GM12878 (cell line): Measurements from ENCODE around the gene AVP. TPM values are rescaled to one million over a fixed set of nuclear protein-coding genes. Genes with fewer than 3 reads are reported as not detected.
A peak's percentile ranks its signal among the peaks of the same experiment; 100 is the strongest.

Experiments used
- ATAC-seq: fragments of 200-7000 bp; cut with Tn5 transposase; 3 replicates; pipeline ENCODE4 v1.9.1; 2020; ENCODE audit warnings: mild to moderate bottlenecking, moderate library complexity
- BruUV-seq: library from RNA; stranded (reverse); fragments of 400-500 nt; replicated peaks from 2 replicates; lab custom pipeline; 2021; lab: Mats Ljungman, UMichigan
- CTCF ChIA-PET: fragments of 300-600 bp; sonication (Branson Sonifier 250); formaldehyde crosslinking; extraction: SDS; loops from one replicate; lab custom pipeline; 2021; ENCODE audit warnings: inconsistent platforms; lab: Yijun Ruan, JAX
- POLR2A ChIA-PET: fragments of 350-600 bp; formaldehyde crosslinking; extraction: SDS; loops from one replicate; lab custom pipeline; 2021; ENCODE audit warnings: inconsistent platforms; lab: Charles Lee
- RAD21 ChIA-PET: fragments of 300-600 bp; sonication (Branson Sonifier 250); formaldehyde crosslinking; loops from one replicate; lab custom pipeline; 2023; ENCODE audit warnings: antibody characterized with exemption; ENCODE audit not compliant: unreplicated experiment; lab: Charles Lee
- SMC1A ChIA-PET: fragments of 300-600 bp; sonication (Branson Sonifier 250); formaldehyde crosslinking; loops from one replicate; lab custom pipeline; 2023; ENCODE audit not compliant: unreplicated experiment, uncharacterized antibody; lab: Charles Lee
- DNase-seq: peaks from one replicate; pipeline ENCODE4 v3.0.0-alpha.2; 2011; ENCODE audit warnings: low read depth, low spot score
- FAIRE-seq: peaks from 3 replicates; lab custom pipeline; 2011; peaks lifted over from hg19 to GRCh38; lab: Jason Lieb, UNC
- H2AFZ ChIP-seq: 2 replicates; pipeline ENCODE4 v1.6.0; 2011; ENCODE audit warnings: low read depth, low read length, control low read depth; ENCODE audit not compliant: control insufficient read depth
- H3K27ac ChIP-seq: 2 replicates; pipeline ENCODE4 v1.5.1; 2011; ENCODE audit warnings: control low read depth; ENCODE audit not compliant: control insufficient read depth, insufficient read depth
- H3K27me3 ChIP-seq, 2 experiments: replicated peaks in 1 of 2; 2 replicates each; pipeline versions ENCODE4 v1.6.0 to v1.6.1; 2011; ENCODE audit warnings: low read length in 1 of 2; ENCODE audit not compliant: control insufficient read depth in 2 of 2, insufficient read depth in 2 of 2
- H3K36me3 ChIP-seq, 2 experiments: 2 replicates each; pipeline ENCODE4 v1.5.1; 2011; ENCODE audit warnings: low read length in 1 of 2; ENCODE audit not compliant: control insufficient read depth in 2 of 2, insufficient read depth in 2 of 2
- H3K4me1 ChIP-seq: 2 replicates; pipeline ENCODE4 v1.6.1; 2011; ENCODE audit warnings: mild to moderate bottlenecking, low read length, moderate library complexity, mixed read lengths; ENCODE audit not compliant: control insufficient read depth, insufficient read depth
- H3K4me2 ChIP-seq: 2 replicates; pipeline ENCODE4 v1.6.0; 2011; ENCODE audit warnings: control low read depth; ENCODE audit not compliant: control insufficient read depth, insufficient read depth
- H3K4me3 ChIP-seq: fragments of 200-600 bp; sonication (generic); 2 replicates; pipeline ENCODE4 v1.5.1; 2016
- H3K79me2 ChIP-seq: 2 replicates; pipeline ENCODE4 v1.6.0; 2011; ENCODE audit warnings: low read length; ENCODE audit not compliant: control insufficient read depth, insufficient read depth
- H3K9ac ChIP-seq: 2 replicates; pipeline ENCODE4 v1.8.0; 2011; ENCODE audit warnings: low read length, control low read depth, mixed read lengths; ENCODE audit not compliant: control insufficient read depth, insufficient read depth
- H3K9me3 ChIP-seq: replicated peaks from 3 replicates; pipeline ENCODE4 v1.5.1; 2011; ENCODE audit warnings: mild to moderate bottlenecking, low read length; ENCODE audit not compliant: control insufficient read depth, insufficient read depth
- H4K20me1 ChIP-seq: 2 replicates; pipeline ENCODE4 v1.6.0; 2011; ENCODE audit not compliant: control insufficient read depth, insufficient read depth
- BACH1 ChIP-seq: fragments of 450-650 bp; IDR thresholded peaks from 2 replicates; pipeline ENCODE4 v1.6.1; 2017; ENCODE audit warnings: mild to moderate bottlenecking, borderline replicate concordance
- BRCA1 ChIP-seq: IDR thresholded peaks from 2 replicates; pipeline ENCODE4 v1.6.1; 2011; ENCODE audit warnings: low read depth, low read length, improper control_type of control experiment
- CUX1 ChIP-seq: IDR thresholded peaks from 2 replicates; pipeline ENCODE4 v1.6.1; 2012; ENCODE audit warnings: improper control_type of control experiment, low read depth, low read length; ENCODE audit not compliant: insufficient replicate concordance
- DPF2 ChIP-seq: fragments of 450-650 bp; IDR thresholded peaks from 2 replicates; pipeline ENCODE4 v1.6.1; 2017; ENCODE audit warnings: mild to moderate bottlenecking
- GATAD2B ChIP-seq: fragments of 450-650 bp; conservative IDR thresholded peaks from 2 replicates; pipeline ENCODE4 v1.6.1; 2017; ENCODE audit warnings: low read depth, mild to moderate bottlenecking, moderate library complexity
- MXI1 ChIP-seq: fragments of 150-350 bp; IDR thresholded peaks from 2 replicates; pipeline ENCODE4 v1.6.1; 2011; ENCODE audit warnings: low read depth, mild to moderate bottlenecking, inconsistent platforms, low read length, improper control_type of control experiment
- MYB ChIP-seq: fragments of 150-350 bp; IDR thresholded peaks from 2 replicates; pipeline ENCODE4 v1.6.1; 2014; ENCODE audit warnings: mild to moderate bottlenecking, low read depth, low read length, borderline replicate concordance
- POU2F2 ChIP-seq: IDR thresholded peaks from 3 replicates; pipeline ENCODE4 v1.6.1; 2011; ENCODE audit warnings: low read depth, mild to moderate bottlenecking, low read length, borderline replicate concordance
- SIX5 ChIP-seq: IDR thresholded peaks from 2 replicates; pipeline ENCODE4 v1.6.1; 2011; ENCODE audit warnings: mild to moderate bottlenecking, low read depth, low read length, moderate library complexity; ENCODE audit not compliant: severe bottlenecking
- SMC3 ChIP-seq: IDR thresholded peaks from 2 replicates; pipeline ENCODE4 v1.6.1; 2011; ENCODE audit warnings: low read length, improper control_type of control experiment, borderline replicate concordance
- TARDBP ChIP-seq: IDR thresholded peaks from 2 replicates; pipeline ENCODE4 v1.6.1; 2016; ENCODE audit warnings: borderline replicate concordance
- ZNF384 ChIP-seq: IDR thresholded peaks from 2 replicates; pipeline ENCODE4 v1.6.1; 2012; ENCODE audit warnings: low read depth, mild to moderate bottlenecking, low read length, improper control_type of control experiment, borderline replicate concordance
- WGBS: methylation state at CpG from one replicate; pipeline ENCODE4 v1.1.6; 2016; ENCODE audit warnings: low lambda C conversion rate; ENCODE audit not compliant: insufficient replicate concordance, insufficient coverage; ENCODE audit errors: missing lambda C conversion rate; 5-methylcytosine and 5-hydroxymethylcytosine counted together
- in situ Hi-C: fragments of 300-500 bp; cut with MboI; formaldehyde crosslinking; loops from 9 replicates; pipeline ENCODE4 v1.14.3; 2018; ENCODE audit warnings: mixed read lengths
- intact Hi-C: fragments of 100-400 bp; cut with micrococcal nuclease; formaldehyde crosslinking; loops from one replicate; pipeline ENCODE4 v1.14.2; 2022; ENCODE audit not compliant: unreplicated experiment
- polyA plus RNA-seq, 11 experiments: library from polyadenylated mRNA; depleted of rRNA in 4 of 11; unstranded in 6 of 11; stranded (reverse) in 5 of 11; fragments of >200 nt; fragmentation: Nextera tagmentation in 4 of 11; fragmentation: Illumina TruSeq in 1 of 11; extraction: Ambion mirVana in 4 of 11; extraction: Trizol in 1 of 11; gene quantifications; 1 replicate in 1 of 11; 2 replicates in 10 of 11; pipeline versions ENCODE4 v1.2.1 to v1.2.3, GENCODE V29; 2011 to 2016; ENCODE audit warnings: inconsistent platforms in 2 of 11, missing spikeins in 2 of 11, low read depth in 1 of 11
- total RNA-seq, 4 experiments: library from RNA; depleted of rRNA in 3 of 4; stranded (reverse); fragments of >200 nt in 3 of 4; fragmentation: Illumina TruSeq in 1 of 4; extraction: Trizol in 1 of 4; gene quantifications; 2 replicates each; pipeline versions ENCODE4 v1.2.1 to v1.2.3, GENCODE V29; 2013 to 2021

Gene AVP
- total and polyA plus RNA-seq, 10 of the 15 experiments (the other 5 are each of a cell fraction or from before 2014, with no cell fraction given) = not detected

DNA sequence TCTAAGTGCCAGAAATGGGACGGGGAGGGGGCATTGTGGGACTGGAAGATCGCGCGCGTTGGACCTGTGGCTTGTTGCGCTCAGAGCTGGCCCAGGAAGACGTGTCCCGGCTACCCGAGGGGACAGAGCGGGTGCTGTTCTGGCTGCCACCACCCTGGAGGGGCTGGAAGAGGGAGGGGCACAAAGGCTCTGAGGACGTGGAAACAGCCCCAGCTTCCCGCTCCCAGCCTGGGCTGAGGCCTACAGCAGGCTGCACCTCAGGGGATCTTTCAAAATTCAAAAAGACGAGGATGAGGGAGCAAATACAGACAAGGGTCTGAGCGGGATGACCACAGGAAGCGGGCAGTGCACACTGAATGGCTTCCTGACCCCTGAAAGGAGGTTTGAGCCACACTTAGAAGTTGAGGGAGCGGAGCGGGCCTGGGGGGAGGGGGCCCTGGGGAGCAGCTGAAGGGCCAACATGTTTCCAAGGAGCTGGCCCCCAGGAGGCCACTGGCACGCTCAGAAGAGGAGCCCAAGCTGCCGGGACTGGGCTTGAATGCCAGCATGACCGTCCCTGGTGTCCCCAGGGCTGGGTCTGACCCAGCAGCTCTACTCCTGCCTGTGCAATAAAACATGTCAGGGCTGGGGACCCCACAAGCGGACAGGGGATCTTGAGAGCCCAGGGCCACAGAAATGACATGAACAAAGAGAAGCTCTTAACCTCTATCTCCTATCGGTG lies 11.8 kb downstream of the AVP start:
- BruUV-seq = no TSS peak
- peaks cover 6% of the 10 kb centered on the region for H3K4me1 ChIP-seq
- H3K79me2 ChIP-seq = no peaks in the 10 kb centered on the region
- ChIA-PET RAD21 (no interaction called here), POLR2A (no interaction called here), SMC1A (no interaction called here), CTCF (no interaction called here)
- H3K36me3 ChIP-seq = no peaks in the 10 kb centered on the region
- peaks cover 0 to 2% of the 10 kb centered on the region in 2 experiments; a peak in 3 of 4 replicates for H3K27me3 ChIP-seq
- H3K4me2 ChIP-seq = no peak overlapping the region
- no peak overlapping the region for H3K27ac ChIP-seq
- FAIRE-seq (no peak), DNase-seq (no peak), ATAC-seq (no peak)
- intact Hi-C loops (no loop called here), in situ Hi-C loops (no loop called here)
- no peak overlapping the region for H3K9ac ChIP-seq
- TF ChIP-seq BACH1 (no peak), DPF2 (no peak), CUX1 (no peak), SIX5 (no peak), ZNF384 (no peak), GATAD2B (no peak), POU2F2 (no peak), MYB (no peak), SMC3 (no peak), TARDBP (no peak), MXI1 (no peak), BRCA1 (no peak)
- WGBS = 72% methylated on average over 22 of the region's 22 CpGs
- no peak overlapping the region for H3K4me3 ChIP-seq
- 0 out of 2 replicates have a peak overlapping the region, but pooled peaks have one; percentile 12 for H2AFZ ChIP-seq
- no peaks in the 10 kb centered on the region for H4K20me1 ChIP-seq
- no peaks in the 10 kb centered on the region; the same call in 2 of the 3 replicates for H3K9me3 ChIP-seq
